IMR-90 (cell line): ENCODE measurements around the gene TNFAIP6. TPM values are rescaled to one million over a fixed set of nuclear protein-coding genes. Genes with fewer than 3 reads are reported as not detected.

Source experiments
- ATAC-seq: fragments of 200-7000 bp; cut with Tn5 transposase; 2 replicates; pipeline ENCODE4 v1.9.1; 2020; ENCODE audit warnings: low read depth, mild to moderate bottlenecking, moderate library complexity
- BruUV-seq: library from RNA; stranded (reverse); fragments of 400-500 nt; replicated peaks from 2 replicates; lab custom pipeline; 2021; lab: Mats Ljungman, UMichigan
- CTCF ChIA-PET: fragments of 300-600 bp; formaldehyde crosslinking; extraction: SDS; loops from one replicate; lab custom pipeline; 2021; ENCODE audit warnings: antibody characterized with exemption; lab: Yijun Ruan, JAX
- POLR2A ChIA-PET: fragments of 300-600 bp; sonication (Branson Sonifier 250); formaldehyde crosslinking; loops from one replicate; lab custom pipeline; 2022; ENCODE audit warnings: antibody characterized with exemption; ENCODE audit not compliant: unreplicated experiment; lab: Charles Lee
- DNase-seq: peaks from one replicate; pipeline ENCODE4 v3.0.0; 2013
- H2AFZ ChIP-seq: replicated peaks from 2 replicates; pipeline ENCODE3; 2013; ENCODE audit warnings: low read length, mild to moderate bottlenecking; ENCODE audit not compliant: poor library complexity
- H2AK5ac ChIP-seq: 2 replicates; pipeline ENCODE4 v1.6.1; 2013; ENCODE audit warnings: low read depth, low read length, inconsistent platforms
- H2AK9ac ChIP-seq: replicated peaks from 2 replicates; pipeline ENCODE3; 2013; ENCODE audit warnings: mild to moderate bottlenecking, low read depth, low read length, moderate library complexity; ENCODE audit not compliant: poor library complexity
- H2BK120ac ChIP-seq: 2 replicates; pipeline ENCODE4 v1.6.1; 2013; ENCODE audit warnings: low read depth, low read length, inconsistent platforms
- H2BK15ac ChIP-seq: 3 replicates; pipeline ENCODE4 v1.6.1; 2013; ENCODE audit warnings: low read depth, low read length, inconsistent platforms
- H2BK20ac ChIP-seq: 2 replicates; pipeline ENCODE4 v1.6.1; 2013; ENCODE audit warnings: low read depth, mild to moderate bottlenecking, inconsistent platforms, low read length, moderate library complexity
- H2BK5ac ChIP-seq: 2 replicates; pipeline ENCODE4 v1.6.1; 2013; ENCODE audit warnings: mild to moderate bottlenecking, low read depth, low read length, inconsistent platforms; ENCODE audit not compliant: poor library complexity, severe bottlenecking
- H3K14ac ChIP-seq: replicated peaks from 2 replicates; pipeline ENCODE4 v1.6.1; 2013; ENCODE audit warnings: low read depth, low read length, inconsistent platforms
- H3K18ac ChIP-seq: 2 replicates; pipeline ENCODE4 v1.6.1; 2013; ENCODE audit warnings: low read depth, low read length, control low read depth
- H3K23ac ChIP-seq: 2 replicates; pipeline ENCODE4 v1.6.1; 2013; ENCODE audit warnings: low read depth, low read length, inconsistent platforms
- H3K27ac ChIP-seq: 2 replicates; pipeline ENCODE4 v1.5.1; 2013; ENCODE audit warnings: mild to moderate bottlenecking, control low read depth, low read length; ENCODE audit not compliant: insufficient read depth
- H3K27me3 ChIP-seq: 2 replicates; pipeline ENCODE4 v1.6.1; 2013; ENCODE audit warnings: low read length; ENCODE audit not compliant: control insufficient read depth, insufficient read depth
- H3K36me3 ChIP-seq: 2 replicates; pipeline ENCODE4 v1.6.1; 2013; ENCODE audit warnings: low read length, mixed read lengths; ENCODE audit not compliant: control insufficient read depth, insufficient read depth
- H3K4ac ChIP-seq: 2 replicates; pipeline ENCODE4 v1.6.1; 2013; ENCODE audit warnings: low read depth, low read length, inconsistent platforms
- H3K4me1 ChIP-seq: 2 replicates; pipeline ENCODE4 v1.6.1; 2013; ENCODE audit warnings: low read length, mixed read lengths; ENCODE audit not compliant: control insufficient read depth, insufficient read depth
- H3K4me2 ChIP-seq: 2 replicates; pipeline ENCODE4 v1.6.1; 2013; ENCODE audit warnings: low read depth, mild to moderate bottlenecking, control low read depth, low read length, moderate library complexity
- H3K4me3 ChIP-seq: 2 replicates; pipeline ENCODE4 v1.5.1; 2013; ENCODE audit warnings: low read depth, mild to moderate bottlenecking, control low read depth, low read length, moderate library complexity; ENCODE audit not compliant: insufficient read depth
- H3K56ac ChIP-seq: 2 replicates; pipeline ENCODE4 v1.6.1; 2013; ENCODE audit warnings: low read length, inconsistent platforms; ENCODE audit not compliant: insufficient read depth; ENCODE audit errors: extremely low read depth
- H3K79me1 ChIP-seq, 2 experiments: 2 replicates each; pipeline ENCODE4 v1.6.1; 2013; ENCODE audit warnings: low read length in 2 of 2, inconsistent platforms in 1 of 2, low read depth in 1 of 2
- H3K9ac ChIP-seq: 2 replicates; pipeline ENCODE4 v1.6.1; 2013; ENCODE audit warnings: low read depth, low read length, control low read depth
- H3K9me1 ChIP-seq: 2 replicates; pipeline ENCODE4 v1.6.1; 2013; ENCODE audit warnings: low read length, inconsistent platforms; ENCODE audit not compliant: insufficient read depth
- H3K9me3 ChIP-seq: 2 replicates; pipeline ENCODE4 v1.6.1; 2013; ENCODE audit warnings: low read length; ENCODE audit not compliant: control insufficient read depth, insufficient read depth
- H4K20me1 ChIP-seq: 2 replicates; pipeline ENCODE4 v1.6.1; 2013; ENCODE audit warnings: low read length, inconsistent platforms; ENCODE audit not compliant: insufficient read depth
- H4K5ac ChIP-seq: 2 replicates; pipeline ENCODE4 v1.6.1; 2013; ENCODE audit warnings: mild to moderate bottlenecking, low read depth, low read length, control low read depth
- H4K8ac ChIP-seq, 2 experiments: 2 replicates each; pipeline ENCODE4 v1.6.1; 2013; ENCODE audit warnings: low read depth in 2 of 2, low read length in 2 of 2, control low read depth in 1 of 2, inconsistent platforms in 1 of 2
- H4K91ac ChIP-seq: 2 replicates; pipeline ENCODE4 v1.6.1; 2013; ENCODE audit warnings: low read depth, low read length, inconsistent platforms; ENCODE audit not compliant: insufficient read depth
- CTCF ChIP-seq: conservative IDR thresholded peaks from 2 replicates; pipeline ENCODE4 v1.5.1; 2012; ENCODE audit warnings: mild to moderate bottlenecking, low read depth, low read length, improper control_type of control experiment
- MAFK ChIP-seq: IDR thresholded peaks from 2 replicates; pipeline ENCODE4 v1.6.1; 2012; ENCODE audit warnings: low read depth, low read length, improper control_type of control experiment
- NFE2L2 ChIP-seq: fragments of 150-350 bp; IDR thresholded peaks from 2 replicates; pipeline ENCODE4 v1.6.1; 2016; ENCODE audit warnings: low read depth, mild to moderate bottlenecking, low read length
- RCOR1 ChIP-seq: IDR thresholded peaks from 2 replicates; pipeline ENCODE4 v1.6.1; 2012; ENCODE audit warnings: mild to moderate bottlenecking, low read length, improper control_type of control experiment; ENCODE audit not compliant: insufficient replicate concordance
- WGBS, 2 experiments: methylation state at CpG; one replicate each; pipeline versions ENCODE4 v1.1.5 to v1.1.7; 2013; ENCODE audit warnings: missing lambda C conversion rate in 2 of 2; ENCODE audit not compliant: insufficient read length in 1 of 2; ENCODE audit errors: extremely low coverage in 2 of 2; 5-methylcytosine and 5-hydroxymethylcytosine counted together
- dilution Hi-C: fragments of 300-500 bp; cut with HindIII; formaldehyde crosslinking; loops from one replicate; pipeline ENCODE4 v1.14.3; 2018; ENCODE audit warnings: low sequenced_read_pairs; ENCODE audit not compliant: unreplicated experiment
- in situ Hi-C: fragments of 300-500 bp; cut with MboI; formaldehyde crosslinking; loops from 3 replicates; pipeline ENCODE4 v1.14.3; 2019; ENCODE audit warnings: low sequenced_read_pairs, inconsistent platforms, mixed read lengths
- intact Hi-C: fragments of 100-400 bp; cut with micrococcal nuclease; formaldehyde crosslinking; loops from 2 replicates; pipeline ENCODE4 v1.10.0; 2022
- polyA plus RNA-seq, 3 experiments: library from polyadenylated mRNA; depleted of rRNA; stranded (reverse); fragments of >200 nt; gene quantifications; 2 replicates each; pipeline ENCODE4 v1.2.3, GENCODE V29; 2012; ENCODE audit warnings: low replicate concordance in 1 of 3
- total RNA-seq: library from RNA; depleted of rRNA; stranded (reverse); fragments of >200 nt; gene quantifications from 2 replicates; pipeline ENCODE4 v1.2.3, GENCODE V29; 2012

Gene TNFAIP6
- total and polyA plus RNA-seq, 2 of the 4 experiments (the other 2 are of a cell fraction): 1.8 to 2.9 TPM

DNA sequence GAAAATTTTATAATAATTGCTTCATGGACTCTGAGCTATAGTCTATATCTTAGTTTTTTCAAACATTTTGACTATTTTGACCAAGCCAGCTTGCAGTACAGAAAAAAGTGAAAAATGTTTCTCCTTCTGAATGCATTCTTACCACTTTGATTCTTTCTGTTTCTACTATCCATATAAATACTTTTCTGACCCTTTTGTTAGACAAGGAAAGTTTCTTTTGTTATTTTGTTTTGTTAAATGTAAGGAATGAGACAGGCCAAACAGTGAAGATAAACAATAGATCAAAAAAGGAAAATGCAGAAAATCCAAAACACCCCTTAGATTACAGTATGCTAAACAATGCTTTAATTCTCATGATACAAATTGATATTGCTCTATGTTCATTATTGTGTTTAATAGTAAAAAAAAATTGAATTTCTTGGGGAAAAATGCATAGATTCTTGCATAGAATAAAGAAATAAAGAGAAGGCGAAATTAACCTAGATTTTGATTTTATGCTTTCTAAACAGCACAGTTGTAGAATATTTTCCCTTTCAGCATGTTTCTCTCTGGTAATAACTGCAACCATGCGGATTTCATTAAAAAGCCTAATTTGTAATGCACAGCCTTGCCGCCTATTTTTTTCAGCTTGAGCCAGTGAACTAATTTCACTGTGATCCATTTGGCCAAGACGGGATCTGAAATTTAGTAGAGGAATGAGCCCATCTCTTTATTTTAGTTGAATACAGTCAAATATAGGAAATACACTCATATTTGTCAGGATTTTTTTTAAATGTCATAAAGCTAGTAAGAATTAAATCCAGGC is 976 bp downstream of the TNFAIP6 start (continued):
- no peak for TF ChIP-seq NFE2L2

- Histone ChIP-seq H3K4me3 (no peak overlapping the region), H3K4ac (no peak overlapping the region), H2AFZ (no peak overlapping the region), H3K36me3 (no peaks in the 10 kb centered on the region), H2BK15ac (no peak overlapping the region), H4K20me1 (no peaks in the 10 kb centered on the region), H3K4me1 (peaks cover 3% of the 10 kb centered on the region), H4K8ac (0 out of 4 replicates have a peak overlapping the region, but pooled peaks of 1 of the 2 experiments have one; percentile 2), H3K14ac (no peak overlapping the region), H3K9me1 (no peaks in the 10 kb centered on the region), H4K91ac (no peak overlapping the region), H3K9me3 (no peaks in the 10 kb centered on the region), H2BK20ac (no peak overlapping the region), H3K18ac (no peak overlapping the region), H2BK5ac (no peak overlapping the region), H2AK9ac (no peak overlapping the region), H3K23ac (no peak overlapping the region), H3K27me3 (no peaks in the 10 kb centered on the region), H2AK5ac (no peak overlapping the region), H3K27ac (no peak overlapping the region), H3K79me1 (no peaks in the 10 kb centered on the region), H3K56ac (no peak overlapping the region), H4K5ac (no peak overlapping the region), H2BK120ac (no peak overlapping the region), H3K4me2 (no peak overlapping the region), H3K9ac (no peak overlapping the region)
- peak; percentile 70 for TF ChIP-seq MAFK
- no peak for TF ChIP-seq RCOR1
- no peak for TF ChIP-seq CTCF
- intact Hi-C loops: no loop called here
- in situ Hi-C loops: no loop called here
- BruUV-seq: no TSS peak
- ATAC-seq (no peak), DNase-seq (no peak)
- 100% methylated on average over 2 of the region's 4 CpGs; no CpG with 5 or more reads in 1 of the 2 experiments for WGBS, 2 experiments
- dilution Hi-C loops: no loop called here
- CTCF ChIA-PET: no interaction called here
- POLR2A ChIA-PET: no interaction called here
These were observed 2.5 kb downstream of the TNFAIP6 start for GRCh38 chr2:151359768-151360461.
